Liver (tissue), 3 donors: ENCODE results near the gene ENTPD8.

Source experiments
- CTCF ChIP-seq: fragments of 150-350 bp; IDR thresholded peaks from 2 replicates; pipeline ENCODE4 v1.5.1; 2017; ENCODE audit warnings: improper control_type of control experiment, low read depth, low read length; ENCODE audit not compliant: missing input control
- MAX ChIP-seq: IDR thresholded peaks from 2 replicates; pipeline ENCODE4 v1.6.1; 2016; ENCODE audit warnings: antibody characterized with exemption
- RAD21 ChIP-seq, 2 donors: IDR thresholded peaks; 2 replicates each; pipeline ENCODE4 v1.6.1; 2016; ENCODE audit warnings: antibody characterized with exemption in 2 of 2, mild to moderate bottlenecking in 2 of 2
- REST ChIP-seq: IDR thresholded peaks from 2 replicates; pipeline ENCODE4 v1.6.1; 2016; ENCODE audit warnings: antibody characterized with exemption, mild to moderate bottlenecking
- YY1 ChIP-seq: IDR thresholded peaks from 2 replicates; pipeline ENCODE4 v1.6.1; 2016; ENCODE audit warnings: antibody characterized with exemption, mild to moderate bottlenecking
- donor health status: healthy.
- donor health status: healthy.

GRCh38 chr9:137389428-137389746 is 51.8 kb downstream of the ENTPD8 start:
- TF ChIP-seq RAD21 (IDR thresholded peaks at IDR 0.05), result no peak
- TF ChIP-seq CTCF, result no peak
- no peak for TF ChIP-seq MAX
- no peak for TF ChIP-seq YY1
- TF ChIP-seq REST, result no peak
